Measurements from ENCODE around the gene MBP.

Gene MBP

GRCh38 chr18:76931171-76931570, 201.4 kb downstream of the MBP start:
- no peaks in the 10 kb centered on the region for H3K36me3 ChIP-seq (ENCODE audit: control insufficient read depth, insufficient read depth, low read length)
- H3K9ac ChIP-seq (ENCODE audit: low read depth, low read length): no peak overlapping the region
- H3K4me1 ChIP-seq (ENCODE audit: control insufficient read depth, insufficient read depth, low read length): no peaks in the 10 kb centered on the region
- H3K27me3 ChIP-seq (ENCODE audit: control insufficient read depth, insufficient read depth, low read length): no peaks in the 10 kb centered on the region
- no peak overlapping the region for H3K4me3 ChIP-seq (ENCODE audit: low read depth, low read length)
- no peaks in the 10 kb centered on the region for H3K9me3 ChIP-seq (ENCODE audit: control insufficient read depth, insufficient read depth, low read length)
